H1 (cell line): ENCODE measurements around the gene DHRS3. TPM values are rescaled to one million over a fixed set of nuclear protein-coding genes. Genes with fewer than 3 reads are reported as not detected.

Experiments
- CTCF ChIA-PET: fragments of 300-600 bp; sonication (Branson Sonifier 250); formaldehyde crosslinking; loops from one replicate; lab custom pipeline; 2021; ENCODE audit not compliant: partially characterized antibody; lab: Charles Lee
- POLR2A ChIA-PET: fragments of 300-600 bp; sonication (Branson Sonifier 250); formaldehyde crosslinking; loops from one replicate; lab custom pipeline; 2021; ENCODE audit warnings: inconsistent platforms; ENCODE audit not compliant: partially characterized antibody; lab: Charles Lee
- DNase-seq, 2 experiments: peaks; one replicate each; pipeline versions ENCODE4 v3.0.0 to v3.0.0-alpha.2; 2010 to 2022; ENCODE audit warnings: low spot score in 2 of 2, low read depth in 1 of 2, mixed read lengths in 1 of 2
- FAIRE-seq: peaks from 2 replicates; lab custom pipeline; 2011; peaks lifted over from hg19 to GRCh38; lab: Jason Lieb, UNC
- H2AFZ ChIP-seq: 2 replicates; pipeline ENCODE4 v1.8.1; 2012; ENCODE audit warnings: low read length, inconsistent platforms
- H2AK5ac ChIP-seq: 2 replicates; pipeline ENCODE4 v1.6.1; 2013; ENCODE audit warnings: low read depth, low read length
- H2BK120ac ChIP-seq: replicated peaks from 2 replicates; pipeline ENCODE3; 2013; ENCODE audit warnings: low read depth, low read length, inconsistent platforms
- H2BK12ac ChIP-seq: 2 replicates; pipeline ENCODE4 v1.6.1; 2013; ENCODE audit warnings: low read depth, low read length
- H2BK15ac ChIP-seq: 2 replicates; pipeline ENCODE4 v1.6.1; 2013; ENCODE audit warnings: low read length
- H2BK20ac ChIP-seq: 2 replicates; pipeline ENCODE4 v1.6.1; 2013; ENCODE audit warnings: low read length
- H2BK5ac ChIP-seq: 2 replicates; pipeline ENCODE4 v1.6.1; 2013; ENCODE audit warnings: low read depth, low read length
- H3K14ac ChIP-seq: 2 replicates; pipeline ENCODE4 v1.6.1; 2013; ENCODE audit warnings: inconsistent platforms; ENCODE audit not compliant: insufficient read length
- H3K18ac ChIP-seq: 2 replicates; pipeline ENCODE4 v1.6.1; 2013; ENCODE audit warnings: low read length; ENCODE audit errors: extremely low read depth
- H3K23ac ChIP-seq: 2 replicates; pipeline ENCODE4 v1.6.1; 2013; ENCODE audit warnings: inconsistent platforms; ENCODE audit not compliant: insufficient read length
- H3K23me2 ChIP-seq: 2 replicates; pipeline ENCODE4 v1.6.1; 2013; ENCODE audit warnings: low read depth, low read length
- H3K27ac ChIP-seq: 2 replicates; pipeline ENCODE4 v1.6.1; 2011; ENCODE audit warnings: low read depth, low read length, inconsistent platforms
- H3K27me3 ChIP-seq, 4 experiments: replicated peaks in 1 of 4; 1 replicate in 1 of 4; 2 replicates in 3 of 4; pipeline versions ENCODE4 v1.6.1 to v1.8.1; 2011 to 2013; ENCODE audit warnings: low read length in 3 of 4, mild to moderate bottlenecking in 3 of 4, inconsistent platforms in 2 of 4, mixed read lengths in 2 of 4, moderate library complexity in 1 of 4; ENCODE audit not compliant: control insufficient read depth in 3 of 4, insufficient read depth in 3 of 4; ENCODE audit errors: extremely low read depth in 1 of 4
- H3K36me3 ChIP-seq, 4 experiments: 2 replicates each; pipeline versions ENCODE4 v1.6.1 to v1.8.1; 2011 to 2013; ENCODE audit warnings: mild to moderate bottlenecking in 4 of 4, low read length in 3 of 4, moderate library complexity in 2 of 4, control low read depth in 1 of 4, inconsistent platforms in 1 of 4; ENCODE audit not compliant: insufficient read depth in 4 of 4, control insufficient read depth in 2 of 4
- H3K4ac ChIP-seq: replicated peaks from 2 replicates; pipeline ENCODE3; 2013; ENCODE audit warnings: low read length, low read depth, mixed read lengths, inconsistent platforms; ENCODE audit not compliant: insufficient read length
- H3K4me1 ChIP-seq, 4 experiments: replicated peaks in 1 of 4; 1 replicate in 1 of 4; 2 replicates in 3 of 4; pipeline versions ENCODE4 v1.6.1 to v1.8.1; 2011 to 2013; ENCODE audit warnings: low read length in 3 of 4, inconsistent platforms in 2 of 4, mixed read lengths in 1 of 4; ENCODE audit not compliant: insufficient read depth in 4 of 4, control insufficient read depth in 3 of 4
- H3K4me2 ChIP-seq, 2 experiments: 2 replicates each; pipeline versions ENCODE4 v1.6.1 to v1.8.1; 2011 to 2013; ENCODE audit warnings: low read depth in 2 of 2, low read length in 2 of 2, control low read depth in 1 of 2, inconsistent platforms in 1 of 2, mild to moderate bottlenecking in 1 of 2; ENCODE audit not compliant: insufficient read depth in 1 of 2
- H3K4me3 ChIP-seq, 4 experiments: fragments of 200-600, 300-600 bp in 1 of 4; sonication (generic), shearing (Covaris generic), sonication (Bioruptor Twin) in 1 of 4; 2 replicates each; pipeline versions ENCODE4 v1.5.1 to v1.8.1; 2011 to 2016; ENCODE audit warnings: low read length in 4 of 4, low read depth in 3 of 4, control low read depth in 2 of 4, inconsistent platforms in 2 of 4, mild to moderate bottlenecking in 2 of 4, mixed read lengths in 1 of 4, moderate library complexity in 1 of 4; ENCODE audit not compliant: insufficient read depth in 2 of 4; ENCODE audit errors: extremely low read depth in 1 of 4
- H3K56ac ChIP-seq: replicated peaks from 2 replicates; pipeline ENCODE3; 2013; ENCODE audit warnings: low read depth, mild to moderate bottlenecking, mixed read lengths, low read length, inconsistent platforms; ENCODE audit not compliant: insufficient read length
- H3K79me1 ChIP-seq: 2 replicates; pipeline ENCODE4 v1.6.1; 2013; ENCODE audit warnings: low read depth, low read length, control low read depth
- H3K79me2 ChIP-seq, 2 experiments: 2 replicates each; pipeline versions ENCODE4 v1.6.1 to v1.8.1; 2012 to 2013; ENCODE audit warnings: low read length in 2 of 2, mild to moderate bottlenecking in 2 of 2, inconsistent platforms in 1 of 2; ENCODE audit not compliant: insufficient read depth in 2 of 2, control insufficient read depth in 1 of 2
- H3K9ac ChIP-seq, 4 experiments: replicated peaks in 1 of 4; 1 replicate in 1 of 4; 2 replicates in 3 of 4; pipeline versions ENCODE4 v1.6.1 to v1.8.1; 2011 to 2013; ENCODE audit warnings: low read depth in 3 of 4, low read length in 3 of 4, control low read depth in 2 of 4, mild to moderate bottlenecking in 2 of 4, moderate library complexity in 2 of 4, inconsistent platforms in 1 of 4; ENCODE audit errors: extremely low read depth in 1 of 4
- H3K9me3 ChIP-seq, 2 experiments: 2 replicates each; pipeline versions ENCODE4 v1.6.1 to v1.8.1; 2012 to 2013; ENCODE audit warnings: mild to moderate bottlenecking in 2 of 2, moderate library complexity in 2 of 2, control low read depth in 1 of 2, inconsistent platforms in 1 of 2, low read depth in 1 of 2, low read length in 1 of 2, mixed read lengths in 1 of 2; ENCODE audit not compliant: insufficient read depth in 2 of 2
- H4K20me1 ChIP-seq, 2 experiments: replicated peaks in 1 of 2; 2 replicates each; pipeline versions ENCODE3 to v1.8.1; 2011 to 2013; ENCODE audit warnings: inconsistent platforms in 2 of 2, low read length in 2 of 2, mild to moderate bottlenecking in 1 of 2; ENCODE audit not compliant: insufficient read depth in 2 of 2, control insufficient read depth in 1 of 2
- H4K5ac ChIP-seq: 2 replicates; pipeline ENCODE4 v1.6.1; 2013; ENCODE audit warnings: low read length, low read depth, mixed read lengths, inconsistent platforms; ENCODE audit not compliant: insufficient read length
- H4K8ac ChIP-seq: 2 replicates; pipeline ENCODE4 v1.8.0; 2013; ENCODE audit warnings: mild to moderate bottlenecking, moderate library complexity, low read length, inconsistent platforms; ENCODE audit not compliant: insufficient read depth; ENCODE audit errors: extremely low read depth
- H4K91ac ChIP-seq: replicated peaks from 2 replicates; pipeline ENCODE3; 2013; ENCODE audit warnings: low read length, mixed read lengths, inconsistent platforms; ENCODE audit not compliant: insufficient read length
- YY1 ChIP-seq: IDR thresholded peaks from 2 replicates; pipeline ENCODE4 v1.6.1; 2011; ENCODE audit warnings: low read depth, mild to moderate bottlenecking, low read length
- WGBS, 2 experiments: shearing (Covaris generic) in 1 of 2; methylation state at CpG; one replicate each; pipeline versions ENCODE4 v1.1.6 to v1.1.7; 2013 to 2015; ENCODE audit warnings: low lambda C conversion rate in 2 of 2, mixed read lengths in 2 of 2, inconsistent platforms in 1 of 2, low coverage in 1 of 2, missing lambda C conversion rate in 1 of 2; ENCODE audit not compliant: insufficient replicate concordance in 2 of 2, insufficient coverage in 1 of 2, insufficient read length in 1 of 2; ENCODE audit errors: extremely low coverage in 1 of 2, missing lambda C conversion rate in 1 of 2; 5-methylcytosine and 5-hydroxymethylcytosine counted together
- polyA plus RNA-seq, 7 experiments: library from polyadenylated mRNA; depleted of rRNA in 3 of 7; stranded (reverse) in 5 of 7; unstranded in 2 of 7; fragments of >200 nt in 5 of 7; fragments of 200-250 nt in 2 of 7; gene quantifications; 1 replicate in 5 of 7; 2 replicates in 1 of 7; 4 replicates in 1 of 7; pipeline versions ENCODE4 v1.2.1 to v1.2.3, GENCODE V29; 2011 to 2013; ENCODE audit warnings: missing spikeins in 2 of 7, mixed read lengths in 2 of 7
- total RNA-seq: library from RNA; stranded (reverse); fragmentation: NEBNext Ultra II Directional; extraction: Animal tissue kit (Norgen Biotek cat#: 25700); gene quantifications from 2 replicates; pipeline ENCODE4 v1.2.1, GENCODE V29; 2021
- TF ChIP-seq, protein P1 (sequence below): IDR thresholded peaks from 2 replicates; pipeline ENCODE4 v1.6.1; 2012; ENCODE audit warnings: inconsistent platforms

DHRS3 gene
- total and polyA plus RNA-seq, 2 of the 8 experiments (the other 6 are each of a cell fraction or from before 2014, with no cell fraction given), result 32.5 to 36.4 TPM

DNA sequence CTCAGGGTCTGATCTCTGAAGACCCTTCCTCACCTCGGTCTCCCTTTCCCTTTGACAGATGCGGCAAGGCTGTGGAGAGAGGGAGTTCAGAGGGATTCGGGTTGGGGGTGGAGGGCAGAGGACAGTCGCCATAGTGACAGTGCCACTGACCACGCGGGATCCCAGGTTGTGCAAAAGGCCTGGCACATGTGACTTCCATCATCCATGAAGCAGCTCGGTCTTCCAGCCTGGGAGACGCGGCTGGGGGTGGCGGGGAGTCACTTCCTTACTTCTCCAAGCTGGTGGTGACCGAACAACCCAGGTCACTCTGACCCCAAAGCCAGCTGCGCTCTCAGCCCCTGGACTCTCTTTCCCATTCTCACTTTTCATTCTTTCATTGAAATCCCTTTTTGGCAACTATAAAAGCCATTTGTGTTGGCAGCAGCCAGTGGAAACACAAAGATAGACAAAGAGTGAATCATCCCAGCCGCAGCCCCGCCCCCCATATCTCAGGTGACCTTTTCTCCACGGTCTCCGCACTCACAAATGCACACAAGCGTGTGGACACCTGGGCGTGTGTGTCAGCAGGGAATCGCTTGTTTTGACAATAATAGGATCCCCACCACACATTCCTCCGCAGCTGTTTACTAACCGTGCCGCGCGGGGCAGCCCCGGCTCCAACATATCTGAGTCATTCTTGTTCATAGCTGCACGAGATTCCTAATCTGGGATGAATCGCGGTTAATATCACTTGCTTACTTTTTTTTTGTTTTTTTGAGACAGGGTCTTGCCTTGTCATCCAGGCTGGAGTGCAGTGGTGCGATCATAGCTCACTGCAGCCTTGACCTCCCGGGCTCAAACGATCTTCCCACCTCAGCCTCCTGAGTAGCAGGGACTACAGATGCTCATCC lies 68.3 kb downstream of the DHRS3 start:
- no peak overlapping the region for H2BK15ac ChIP-seq
- H3K36me3 ChIP-seq, result no peaks in the 10 kb centered on the region
- no peak overlapping the region for H2BK5ac ChIP-seq
- DNase-seq (no peak), FAIRE-seq (no peak)
- H4K91ac ChIP-seq, result no peak overlapping the region
- peak overlapping the region; percentile 6; the same call in 1 of the 2 replicates for H2BK12ac ChIP-seq
- no peak overlapping the region for H2BK120ac ChIP-seq
- H3K4me3 ChIP-seq, result no peak overlapping the region
- no peak overlapping the region for H3K56ac ChIP-seq
- H3K9me3 ChIP-seq, result no peaks in the 10 kb centered on the region
- no peaks in the 10 kb centered on the region for H4K20me1 ChIP-seq
- ChIA-PET POLR2A (interaction anchor here (0.7 to 1.2 kb wide), 2 partner anchors 9 to 46 kb away, joined by 3 to 4 read pairs; no protein-coding TSS in a partner anchor), CTCF (interaction anchor here (0.7 to 1.1 kb wide), 2 partner anchors 14 to 70 kb away, joined by 3 read pairs; no protein-coding TSS in a partner anchor)
- no peak overlapping the region for H3K14ac ChIP-seq
- H3K27me3 ChIP-seq, result no peaks in the 10 kb centered on the region
- H3K23me2 ChIP-seq, result no peaks in the 10 kb centered on the region
- no peak overlapping the region for H3K4me2 ChIP-seq
- H2AK5ac ChIP-seq, result no peak overlapping the region
- H3K4me1 ChIP-seq, result peaks cover 0 to 6% (median 4%) of the 10 kb centered on the region in 4 experiments; a peak in 4 of 7 replicates
- no peak overlapping the region for H3K27ac ChIP-seq
- no peaks in the 10 kb centered on the region for H3K79me2 ChIP-seq
- H4K5ac ChIP-seq, result no peak overlapping the region
- no peak overlapping the region for H3K4ac ChIP-seq
- no peak overlapping the region for H3K18ac ChIP-seq
- 88% methylated on average over 31 of the region's 31 CpGs; no CpG with 5 or more reads in 1 of the 2 experiments for WGBS, 2 experiments
- no peak overlapping the region for H2BK20ac ChIP-seq
- no peaks in the 10 kb centered on the region for H3K79me1 ChIP-seq
- H3K9ac ChIP-seq, result no peak overlapping the region
- no peak overlapping the region for H2AFZ ChIP-seq
- peak overlapping the region; percentile 80; the same call in 1 of the 2 replicates for H4K8ac ChIP-seq
- H3K23ac ChIP-seq, result no peak overlapping the region
- TF ChIP-seq YY1, result no peak
- TF ChIP-seq, protein P1, sequence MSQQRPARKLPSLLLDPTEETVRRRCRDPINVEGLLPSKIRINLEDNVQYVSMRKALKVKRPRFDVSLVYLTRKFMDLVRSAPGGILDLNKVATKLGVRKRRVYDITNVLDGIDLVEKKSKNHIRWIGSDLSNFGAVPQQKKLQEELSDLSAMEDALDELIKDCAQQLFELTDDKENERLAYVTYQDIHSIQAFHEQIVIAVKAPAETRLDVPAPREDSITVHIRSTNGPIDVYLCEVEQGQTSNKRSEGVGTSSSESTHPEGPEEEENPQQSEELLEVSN, result 0 out of 2 replicates have a peak, but pooled peaks have one; percentile 3
